ENCODE results near the gene PRIMPOL.

DNA sequence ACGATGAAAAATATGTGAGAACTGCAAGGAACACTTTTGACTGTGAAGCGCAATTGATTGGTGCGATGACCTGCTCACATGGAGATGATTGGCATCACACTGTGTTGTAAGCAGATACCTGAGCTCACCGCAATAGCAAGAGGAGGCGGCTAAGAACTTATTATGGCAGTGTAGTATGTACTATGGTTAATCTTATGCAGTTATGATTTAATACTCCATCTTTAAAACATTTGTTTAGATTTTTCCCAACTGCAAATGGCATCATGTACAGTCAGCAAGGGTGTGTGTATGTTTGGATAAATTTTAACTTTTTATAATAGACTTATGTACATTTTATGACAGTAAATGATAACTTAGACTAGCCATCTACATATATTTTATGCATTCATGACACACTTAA lies 25.5 kb downstream of the PRIMPOL start:
- TF ChIP-seq, protein P1, sequence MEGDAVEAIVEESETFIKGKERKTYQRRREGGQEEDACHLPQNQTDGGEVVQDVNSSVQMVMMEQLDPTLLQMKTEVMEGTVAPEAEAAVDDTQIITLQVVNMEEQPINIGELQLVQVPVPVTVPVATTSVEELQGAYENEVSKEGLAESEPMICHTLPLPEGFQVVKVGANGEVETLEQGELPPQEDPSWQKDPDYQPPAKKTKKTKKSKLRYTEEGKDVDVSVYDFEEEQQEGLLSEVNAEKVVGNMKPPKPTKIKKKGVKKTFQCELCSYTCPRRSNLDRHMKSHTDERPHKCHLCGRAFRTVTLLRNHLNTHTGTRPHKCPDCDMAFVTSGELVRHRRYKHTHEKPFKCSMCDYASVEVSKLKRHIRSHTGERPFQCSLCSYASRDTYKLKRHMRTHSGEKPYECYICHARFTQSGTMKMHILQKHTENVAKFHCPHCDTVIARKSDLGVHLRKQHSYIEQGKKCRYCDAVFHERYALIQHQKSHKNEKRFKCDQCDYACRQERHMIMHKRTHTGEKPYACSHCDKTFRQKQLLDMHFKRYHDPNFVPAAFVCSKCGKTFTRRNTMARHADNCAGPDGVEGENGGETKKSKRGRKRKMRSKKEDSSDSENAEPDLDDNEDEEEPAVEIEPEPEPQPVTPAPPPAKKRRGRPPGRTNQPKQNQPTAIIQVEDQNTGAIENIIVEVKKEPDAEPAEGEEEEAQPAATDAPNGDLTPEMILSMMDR (IDR thresholded peaks at IDR 0.05), result no peak
- TF ChIP-seq POLR2A (IDR thresholded peaks at IDR 0.05), result no peak

Measured in breast epithelium (tissue), 3 donors.